HCT116 (cell line): ENCODE measurements around the gene RAB3GAP1. TPM values are rescaled to one million over a fixed set of nuclear protein-coding genes. Genes with fewer than 3 reads are reported as not detected.

Experiments
- ATAC-seq: fragments of 200-7000 bp; cut with Tn5 transposase; 2 replicates; pipeline ENCODE4 v1.9.1; 2020; ENCODE audit warnings: mild to moderate bottlenecking, moderate library complexity
- BruUV-seq: library from RNA; stranded (reverse); fragments of 400-500 nt; replicated peaks from 2 replicates; lab custom pipeline; 2021; lab: Mats Ljungman, UMichigan
- CTCF ChIA-PET: fragments of 300-600 bp; sonication (Branson Sonifier 250); formaldehyde crosslinking; loops from one replicate; lab custom pipeline; 2021; ENCODE audit warnings: antibody characterized with exemption; lab: Charles Lee
- POLR2A ChIA-PET: fragments of 300-600, 350-600 bp; sonication (Branson Sonifier 250); formaldehyde crosslinking; loops from one replicate; lab custom pipeline; 2021; ENCODE audit warnings: antibody characterized with exemption; lab: Charles Lee
- RAD21 ChIA-PET, 2 experiments: fragments of 300-600 bp; sonication (Branson Sonifier 250); formaldehyde crosslinking; loops; one replicate each; lab custom pipeline; 2023; ENCODE audit warnings: low total read pairs in 2 of 2; ENCODE audit not compliant: uncharacterized antibody in 2 of 2, unreplicated experiment in 2 of 2, low non-redundant PET in 1 of 2; lab: Charles Lee
- DNase-seq: peaks from one replicate; pipeline ENCODE4 v3.0.0-alpha.2; 2010; ENCODE audit warnings: low read depth, low spot score
- H2AFZ ChIP-seq: fragments of 200-600 bp; shearing (Covaris generic), sonication (generic); 2 replicates; pipeline ENCODE4 v1.6.1; 2017; ENCODE audit warnings: low read depth, mixed run types, mixed read lengths, antibody characterized with exemption, low read length; ENCODE audit not compliant: poor library complexity, severe bottlenecking
- H3K27ac ChIP-seq: 2 replicates; pipeline ENCODE4 v1.5.1; 2012; ENCODE audit warnings: low read depth, low read length
- H3K27me3 ChIP-seq: fragments of 200-600 bp; sonication (generic); 2 replicates; pipeline ENCODE4 v1.6.1; 2016; ENCODE audit warnings: mixed run types, low read length, mixed read lengths; ENCODE audit not compliant: insufficient read depth
- H3K36me3 ChIP-seq, 2 experiments: fragments of 200-500 bp in 1 of 2; fragments of 200-600 bp in 1 of 2; sonication (Bioruptor generic) in 1 of 2; sonication (generic) in 1 of 2; 2 replicates each; pipeline versions ENCODE4 v1.5.1 to v1.6.1; 2014 to 2016; ENCODE audit warnings: low read length in 2 of 2, inconsistent platforms in 1 of 2, mixed read lengths in 1 of 2, mixed run types in 1 of 2; ENCODE audit not compliant: insufficient read depth in 2 of 2, control insufficient read depth in 1 of 2
- H3K4me1 ChIP-seq, 2 experiments: fragments of 200-600 bp in 1 of 2; sonication (generic) in 1 of 2; 2 replicates each; pipeline versions ENCODE4 v1.5.1 to v1.6.1; 2012 to 2017; ENCODE audit warnings: low read length in 2 of 2, inconsistent platforms in 1 of 2, mild to moderate bottlenecking in 1 of 2, mixed read lengths in 1 of 2, mixed run types in 1 of 2, moderate library complexity in 1 of 2; ENCODE audit not compliant: insufficient read depth in 2 of 2, control insufficient read depth in 1 of 2
- H3K4me2 ChIP-seq: fragments of 200-600 bp; sonication (generic); 2 replicates; pipeline ENCODE4 v1.6.1; 2017; ENCODE audit warnings: mixed run types, low read length, mixed read lengths
- H3K4me3 ChIP-seq, 2 experiments: fragments of 200-600 bp in 1 of 2; sonication (generic) in 1 of 2; replicated peaks in 1 of 2; 2 replicates each; pipeline ENCODE4 v1.5.1; 2011 to 2016; ENCODE audit warnings: low read length in 2 of 2, control low read depth in 1 of 2, low read depth in 1 of 2, mild to moderate bottlenecking in 1 of 2, mixed read lengths in 1 of 2, mixed run types in 1 of 2
- H3K79me2 ChIP-seq: fragments of 200-600 bp; sonication (generic); 2 replicates; pipeline ENCODE4 v1.6.1; 2017; ENCODE audit warnings: mild to moderate bottlenecking, mixed run types, low read length, moderate library complexity, mixed read lengths; ENCODE audit not compliant: insufficient read depth
- H3K9ac ChIP-seq: fragments of 200-600 bp; sonication (generic); 2 replicates; pipeline ENCODE4 v1.6.1; 2016; ENCODE audit warnings: low read length, mixed read lengths
- H3K9me2 ChIP-seq: fragments of 200-600 bp; sonication (generic), shearing (Covaris generic); 2 replicates; pipeline ENCODE4 v1.6.1; 2017; ENCODE audit warnings: mixed run types, mild to moderate bottlenecking, moderate library complexity; ENCODE audit not compliant: insufficient read depth
- H3K9me3 ChIP-seq, 2 experiments: fragments of 200-500 bp in 1 of 2; fragments of 200-600 bp in 1 of 2; sonication (Bioruptor generic) in 1 of 2; sonication (generic) in 1 of 2; 2 replicates each; pipeline ENCODE4 v1.6.1; 2014 to 2017; ENCODE audit warnings: low read length in 2 of 2, mixed read lengths in 2 of 2, inconsistent platforms in 1 of 2, low read depth in 1 of 2, mild to moderate bottlenecking in 1 of 2, mixed run types in 1 of 2, moderate library complexity in 1 of 2; ENCODE audit not compliant: control insufficient read depth in 1 of 2, insufficient read depth in 1 of 2
- H4K20me1 ChIP-seq: fragments of 200-600 bp; sonication (generic), shearing (Covaris generic); 2 replicates; pipeline ENCODE4 v1.6.1; 2017; ENCODE audit warnings: mixed run types, mild to moderate bottlenecking, moderate library complexity; ENCODE audit not compliant: insufficient read depth
- ATF3 ChIP-seq: IDR thresholded peaks from 2 replicates; pipeline ENCODE4 v1.6.1; 2012
- CBX3 ChIP-seq: IDR thresholded peaks from 2 replicates; pipeline ENCODE4 v1.6.1; 2012; ENCODE audit warnings: low read depth
- CEBPB ChIP-seq: IDR thresholded peaks from 2 replicates; pipeline ENCODE4 v1.6.1; 2012; ENCODE audit warnings: low read depth
- CTCF ChIP-seq, 3 experiments: fragments of 200-600 bp in 1 of 3; sonication (generic) in 1 of 3; IDR thresholded peaks in 2 of 3; conservative IDR thresholded peaks in 1 of 3; 2 replicates each; pipeline ENCODE4 v1.5.1; 2012 to 2017; ENCODE audit warnings: low read depth in 2 of 3, low read length in 2 of 3, antibody characterized with exemption in 1 of 3, borderline replicate concordance in 1 of 3, control low read depth in 1 of 3, mild to moderate bottlenecking in 1 of 3, mixed read lengths in 1 of 3, mixed run types in 1 of 3, moderate library complexity in 1 of 3; ENCODE audit not compliant: insufficient read depth in 1 of 3
- EGR1 ChIP-seq: IDR thresholded peaks from 2 replicates; pipeline ENCODE4 v1.6.1; 2012; ENCODE audit warnings: low read depth
- ELF1 ChIP-seq: IDR thresholded peaks from 2 replicates; pipeline ENCODE4 v1.6.1; 2012; ENCODE audit warnings: low read depth, borderline replicate concordance
- EZH2 ChIP-seq: fragments of 200-600 bp; sonication (generic); IDR thresholded peaks from 2 replicates; pipeline ENCODE4 v1.6.1; 2017; ENCODE audit warnings: antibody characterized with exemption, mixed run types
- FOSL1 ChIP-seq: IDR thresholded peaks from 2 replicates; pipeline ENCODE4 v1.6.1; 2012; ENCODE audit warnings: low read depth
- MAX ChIP-seq: IDR thresholded peaks from 2 replicates; pipeline ENCODE4 v1.6.1; 2012
- RAD21 ChIP-seq: IDR thresholded peaks from 2 replicates; pipeline ENCODE4 v1.6.1; 2012; ENCODE audit warnings: low read depth, mild to moderate bottlenecking
- SIN3A ChIP-seq: IDR thresholded peaks from 2 replicates; pipeline ENCODE4 v1.6.1; 2012; ENCODE audit warnings: low read depth
- TCF7L2 ChIP-seq: IDR thresholded peaks from 2 replicates; pipeline ENCODE4 v1.7.0; 2011; ENCODE audit warnings: borderline replicate concordance, inconsistent platforms; ENCODE audit not compliant: insufficient read depth, insufficient read length; ENCODE audit errors: extremely low read depth
- ZFX ChIP-seq: fragments of 450-650 bp; IDR thresholded peaks from 2 replicates; pipeline ENCODE4 v1.6.1; 2017
- ZNF274 ChIP-seq: fragments of 200-500 bp; sonication (Bioruptor generic); IDR thresholded peaks from 2 replicates; pipeline ENCODE4 v1.6.1; 2014; ENCODE audit warnings: mild to moderate bottlenecking, low read depth, low read length, inconsistent platforms
- intact Hi-C: fragments of 100-400 bp; cut with micrococcal nuclease; formaldehyde crosslinking; loops from 2 replicates; pipeline ENCODE4 v1.10.0; 2022
- total RNA-seq: library from RNA; stranded (reverse); gene quantifications from one replicate; pipeline ENCODE4 v1.2.1, GENCODE V29; 2021; ENCODE audit not compliant: unreplicated experiment

RAB3GAP1 gene
- total RNA-seq, 1 experiment from 2014 or later, result 38.5 TPM

GRCh38 chr2:135154962-135155361 is 102.9 kb downstream of the RAB3GAP1 start:
- H3K36me3 ChIP-seq, result peaks cover 9 to 22% of the 10 kb centered on the region in 2 experiments; a peak in 2 of 4 replicates

More at GRCh38 chr2:135154962-135155361, 102.9 kb downstream of the RAB3GAP1 start:
- no peaks in the 10 kb centered on the region for H4K20me1 ChIP-seq
- ChIA-PET RAD21 (no interaction called here), CTCF (no interaction called here), POLR2A (interaction anchor here (0.6 kb wide), 1 partner anchor 116 kb away, joined by 4 read pairs; no protein-coding TSS in a partner anchor)
- H2AFZ ChIP-seq, result no peak overlapping the region
- H3K27me3 ChIP-seq, result no peaks in the 10 kb centered on the region
- ATAC-seq (no peak), DNase-seq (no peak)
- H3K9ac ChIP-seq, result no peak overlapping the region
- H3K9me2 ChIP-seq, result no peaks in the 10 kb centered on the region
- H3K4me3 ChIP-seq, result no peak overlapping the region
- H3K9me3 ChIP-seq, result no peaks in the 10 kb centered on the region
- no peak overlapping the region for H3K27ac ChIP-seq
- BruUV-seq, result no TSS peak
- no peaks in the 10 kb centered on the region for H3K79me2 ChIP-seq
- H3K4me2 ChIP-seq, result no peak overlapping the region
- no peaks in the 10 kb centered on the region for H3K4me1 ChIP-seq
- no peak for TF ChIP-seq CBX3
- TF ChIP-seq ZFX, result no peak
- no peak for TF ChIP-seq ZNF274
- no peak for TF ChIP-seq EZH2
- no peak for TF ChIP-seq ATF3
- TF ChIP-seq FOSL1, result no peak
- no peak for TF ChIP-seq SIN3A
- TF ChIP-seq MAX, result no peak
- no peak for TF ChIP-seq RAD21
- no peak for TF ChIP-seq EGR1
- TF ChIP-seq TCF7L2, result no peak
- no peak for TF ChIP-seq CEBPB
- no peak for TF ChIP-seq ELF1
- TF ChIP-seq CTCF (IDR thresholded peaks at IDR 0.05 in 2 of 3, conservative IDR thresholded peaks at IDR 0.05 in 1 of 3; ENCODE audit: borderline replicate concordance in 1 of 3, insufficient read depth in 1 of 3, low read depth in 2 of 3, low read length in 2 of 3), result no peak
- intact Hi-C loops, result no loop called here
